Neutrophil (primary cell): ENCODE results near the gene PPP3R1.

Experiments
- H3K27ac ChIP-seq: fragments of 200-600 bp; sonication (generic); 2 replicates; pipeline ENCODE4 v1.5.1; 2016; ENCODE audit warnings: mild to moderate bottlenecking, moderate library complexity
- H3K27me3 ChIP-seq: fragments of 200-600 bp; sonication (generic); 2 replicates; pipeline ENCODE4 v1.6.0; 2016; ENCODE audit warnings: mild to moderate bottlenecking
- H3K36me3 ChIP-seq: fragments of 200-600 bp; sonication (generic); 2 replicates; pipeline ENCODE4 v1.5.1; 2017
- H3K4me1 ChIP-seq, 2 experiments: fragments of 200-600 bp in 1 of 2; sonication (generic) in 1 of 2; 1 replicate in 1 of 2; 2 replicates in 1 of 2; pipeline versions ENCODE4 v1.5.1 to v1.6.1; 2013 to 2016; ENCODE audit warnings: low read depth in 1 of 2, low read length in 1 of 2, mild to moderate bottlenecking in 1 of 2, moderate library complexity in 1 of 2; ENCODE audit not compliant: control insufficient read depth in 1 of 2, insufficient read depth in 1 of 2
- H3K4me3 ChIP-seq, 2 experiments: fragments of 200-600 bp in 1 of 2; sonication (generic) in 1 of 2; 1 replicate in 1 of 2; 2 replicates in 1 of 2; pipeline ENCODE4 v1.5.1; 2013 to 2016; ENCODE audit warnings: low read depth in 1 of 2, low read length in 1 of 2, mild to moderate bottlenecking in 1 of 2, moderate library complexity in 1 of 2
- H3K9me3 ChIP-seq: fragments of 200-600 bp; sonication (generic); 2 replicates; pipeline ENCODE4 v1.5.1; 2016
- CTCF ChIP-seq: fragments of 200-600 bp; sonication (generic); IDR thresholded peaks from 2 replicates; pipeline ENCODE4 v1.5.1; 2016; ENCODE audit warnings: antibody characterized with exemption

The PPP3R1 gene

GRCh38 chr2:68250652-68251186 lies 1.6 kb downstream of the PPP3R1 start:
- Histone ChIP-seq H3K9me3 (no peaks in the 10 kb centered on the region), H3K27me3 (no peaks in the 10 kb centered on the region), H3K4me3 (peak overlapping the region; percentile 74 to 87), H3K4me1 (peaks cover 68 to 73% of the 10 kb centered on the region in 2 experiments), H3K27ac (peak overlapping the region; percentile 99), H3K36me3 (no peaks in the 10 kb centered on the region)
- no peak for TF ChIP-seq CTCF

- H3K27me3 ChIP-seq = no peaks in the 10 kb centered on the region
- H3K36me3 ChIP-seq = no peaks in the 10 kb centered on the region
- TF ChIP-seq CTCF = no peak
- H3K9me3 ChIP-seq = no peaks in the 10 kb centered on the region
- H3K4me1 ChIP-seq = peaks cover 62 to 68% of the 10 kb centered on the region in 2 experiments
- H3K27ac ChIP-seq = peak overlapping the region; percentile 99
- peak overlapping the region; percentile 74 to 87 for H3K4me3 ChIP-seq
Observed at GRCh38 chr2:68250196-68250595, 2.1 kb downstream of the PPP3R1 start.

- peak overlapping the region in 1 of 2 experiments; percentile 11 for H3K4me3 ChIP-seq
- peaks cover 56% of the 10 kb centered on the region in 2 experiments for H3K4me1 ChIP-seq
- no peaks in the 10 kb centered on the region for H3K27me3 ChIP-seq
- H3K27ac ChIP-seq = peak overlapping the region; percentile 99
- H3K9me3 ChIP-seq = no peaks in the 10 kb centered on the region
- TF ChIP-seq CTCF = no peak
- H3K36me3 ChIP-seq = peaks cover 4% of the 10 kb centered on the region
Observed at GRCh38 chr2:68248806-68249205, 3.5 kb downstream of the PPP3R1 start.

- no peak for TF ChIP-seq CTCF
- H3K9me3 ChIP-seq = no peaks in the 10 kb centered on the region
- peaks cover 51 to 53% of the 10 kb centered on the region in 2 experiments for H3K4me1 ChIP-seq
- peaks cover 4% of the 10 kb centered on the region for H3K36me3 ChIP-seq
- peak overlapping the region; percentile 99 for H3K27ac ChIP-seq
- no peaks in the 10 kb centered on the region for H3K27me3 ChIP-seq
- H3K4me3 ChIP-seq = peak overlapping the region in 1 of 2 experiments; percentile 11
Observed at GRCh38 chr2:68248361-68248760, 4.0 kb downstream of the PPP3R1 start.

GRCh38 chr2:68246396-68246795 lies 5.9 kb downstream of the PPP3R1 start:
- Histone ChIP-seq H3K27ac (peak overlapping the region; percentile 57), H3K4me1 (peaks cover 50 to 53% of the 10 kb centered on the region in 2 experiments), H3K36me3 (peaks cover 4% of the 10 kb centered on the region), H3K27me3 (no peaks in the 10 kb centered on the region), H3K9me3 (no peaks in the 10 kb centered on the region), H3K4me3 (no peak overlapping the region)
- no peak for TF ChIP-seq CTCF
